HG03066 (cell line): ENCODE data around the gene RAB7B.

Experiments
- ATAC-seq: cut with Tn5 transposase; IDR thresholded peaks from one replicate; pipeline ENCODE4 v1.9.1; 2021; ENCODE audit warnings: low read depth; ENCODE audit not compliant: unreplicated experiment

RAB7B gene

GRCh38 chr1:206023695-206024094, 20.5 kb upstream of the RAB7B start, which contains the start of gene CTSE:
TSS of gene CTSE (minus strand) at chr1:206023895. CDS start at chr1:206023791, 104 bp downstream.
- no peak for ATAC-seq

DNA sequence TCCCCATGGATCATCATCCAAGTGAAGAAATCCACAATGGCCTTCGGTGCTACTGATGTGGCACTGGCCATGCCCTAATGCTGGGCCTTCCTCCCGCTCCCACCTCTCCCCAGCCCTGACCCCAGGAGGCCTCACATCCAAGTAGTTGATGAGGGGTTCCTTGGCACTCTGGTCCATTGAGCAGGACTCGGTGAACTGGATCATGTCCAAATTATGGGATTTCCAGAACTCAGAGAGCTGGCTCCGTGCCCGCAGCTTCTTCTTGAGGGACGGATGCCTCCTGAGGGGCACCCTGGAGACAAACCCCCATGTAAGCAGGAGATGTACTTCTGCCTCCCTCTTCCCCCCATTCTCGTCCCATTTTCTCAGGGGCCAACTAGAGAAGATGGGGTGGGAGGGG, 19.6 kb upstream of the RAB7B start:
- no peak for ATAC-seq

GRCh38 chr1:206021626-206022365, 18.6 kb upstream of the RAB7B start:
- ATAC-seq: no peak

GRCh38 chr1:206021008-206021625, 17.9 kb upstream of the RAB7B start:
- no peak for ATAC-seq

DNA sequence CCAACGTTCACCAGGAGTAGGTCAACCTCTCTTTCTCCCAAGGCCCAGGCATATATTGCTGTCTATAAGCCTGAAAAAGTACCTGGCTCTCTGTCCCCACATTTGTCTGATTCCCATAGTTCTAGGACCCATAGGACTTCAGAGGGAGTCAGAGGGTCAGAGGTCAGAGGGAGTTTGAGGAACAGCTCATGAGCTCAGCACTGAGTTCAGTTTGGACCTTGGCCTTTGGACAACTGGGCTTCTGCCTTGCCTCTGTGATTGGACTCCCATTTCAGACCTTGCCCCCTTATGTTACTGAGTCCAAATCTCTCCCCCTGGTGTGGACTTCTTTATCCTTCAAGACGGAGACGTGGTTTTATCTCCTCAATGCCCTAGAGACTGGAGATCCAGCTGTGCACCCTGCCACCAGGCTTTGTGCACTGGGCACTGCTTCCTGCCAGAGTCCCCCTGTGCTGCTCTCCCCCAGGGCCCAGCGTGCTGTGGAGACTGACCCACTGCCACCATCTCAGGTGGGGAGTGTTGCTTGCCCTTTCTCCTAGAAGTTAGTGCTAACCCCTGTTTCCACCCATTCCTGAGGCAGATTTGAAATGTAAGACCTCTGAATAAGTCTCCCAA, 17.3 kb upstream of the RAB7B start:
- no peak for ATAC-seq

- no peak for ATAC-seq
Measured at GRCh38 chr1:206015071-206015470, 11.9 kb upstream of the RAB7B start.

- ATAC-seq: no peak
Measured at GRCh38 chr1:206014601-206015000, 11.4 kb upstream of the RAB7B start.

GRCh38 chr1:206013026-206013795, 10.0 kb upstream of the RAB7B start:
- ATAC-seq: no peak

DNA sequence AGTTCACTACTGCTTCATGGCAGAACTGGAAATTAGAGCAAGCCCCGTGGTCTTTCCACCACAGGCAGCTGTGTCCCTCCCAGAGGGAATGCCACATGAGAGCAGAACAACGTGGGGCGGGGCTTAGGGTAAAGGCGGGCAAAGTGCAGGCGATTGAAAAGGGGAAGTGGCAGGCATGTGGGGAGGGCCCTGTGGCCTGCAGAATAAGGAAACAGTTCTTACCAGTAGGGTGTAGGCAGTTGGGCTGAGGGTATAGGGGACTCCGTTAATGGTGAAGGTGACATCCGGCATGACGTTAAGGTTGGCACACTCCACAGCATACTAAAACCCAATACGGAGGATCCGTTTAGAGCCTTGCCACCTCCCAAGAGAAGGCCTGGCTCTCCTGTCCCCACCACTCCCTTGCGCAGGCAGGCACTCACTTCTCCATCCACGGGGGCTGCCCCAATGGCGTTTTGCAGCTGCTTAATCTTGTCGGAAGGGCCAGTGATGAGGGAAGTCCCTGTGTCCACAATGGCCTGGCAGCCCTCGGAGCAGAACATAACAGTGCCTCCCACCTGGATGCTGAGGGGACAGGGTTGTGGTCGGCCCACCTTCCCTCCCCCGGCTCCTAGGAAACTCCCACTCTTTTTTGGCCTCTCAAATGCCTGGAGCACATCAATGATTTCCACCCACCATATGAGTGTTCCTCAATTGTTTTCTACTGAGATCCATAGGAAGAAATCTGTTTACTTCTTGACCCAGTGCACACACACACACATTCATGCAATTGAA, 9.1 kb upstream of the RAB7B start:
- peak; percentile 99 for ATAC-seq

GRCh38 chr1:206011057-206011456, 7.9 kb upstream of the RAB7B start:
- no peak for ATAC-seq

DNA sequence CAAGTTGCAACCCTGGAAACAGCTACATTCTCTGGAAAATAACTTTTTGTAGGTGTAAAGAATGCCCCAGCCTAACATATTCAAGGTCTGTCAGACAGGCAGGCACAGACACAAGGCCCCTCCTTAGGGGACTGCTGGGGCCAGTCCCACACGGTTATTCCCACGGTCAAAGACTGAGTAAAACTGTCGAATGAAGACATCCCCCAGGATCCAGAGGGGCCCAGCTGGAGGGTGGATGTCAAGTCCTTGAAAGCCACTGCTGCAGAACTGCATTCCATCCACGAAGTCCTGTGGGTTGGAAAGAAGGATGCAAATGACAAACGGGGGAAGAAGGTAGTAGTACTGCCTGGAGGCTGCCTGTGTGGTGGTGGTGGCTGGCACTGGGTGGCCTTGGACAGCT, 6.9 kb upstream of the RAB7B start:
- no peak for ATAC-seq

DNA sequence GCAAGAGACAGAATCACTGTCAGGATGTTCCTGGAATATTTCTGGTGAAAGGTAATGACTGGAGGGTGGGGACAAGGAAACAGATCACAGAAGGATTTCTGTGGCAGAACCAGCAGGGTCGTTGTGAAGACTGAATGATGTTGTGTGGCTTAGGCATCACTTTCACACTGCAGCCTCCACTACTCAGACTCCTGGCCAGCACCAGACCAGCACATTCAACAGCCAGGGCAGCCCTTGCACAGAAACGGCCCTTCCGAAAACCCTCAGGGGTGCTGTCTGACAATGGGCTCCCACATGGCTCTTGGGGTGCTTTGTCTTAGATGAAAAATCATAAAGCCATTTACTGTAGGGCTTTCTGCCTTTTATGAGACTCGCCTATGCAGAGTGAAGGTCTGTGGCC, 3.8 kb upstream of the RAB7B start:
- ATAC-seq: no peak

DNA sequence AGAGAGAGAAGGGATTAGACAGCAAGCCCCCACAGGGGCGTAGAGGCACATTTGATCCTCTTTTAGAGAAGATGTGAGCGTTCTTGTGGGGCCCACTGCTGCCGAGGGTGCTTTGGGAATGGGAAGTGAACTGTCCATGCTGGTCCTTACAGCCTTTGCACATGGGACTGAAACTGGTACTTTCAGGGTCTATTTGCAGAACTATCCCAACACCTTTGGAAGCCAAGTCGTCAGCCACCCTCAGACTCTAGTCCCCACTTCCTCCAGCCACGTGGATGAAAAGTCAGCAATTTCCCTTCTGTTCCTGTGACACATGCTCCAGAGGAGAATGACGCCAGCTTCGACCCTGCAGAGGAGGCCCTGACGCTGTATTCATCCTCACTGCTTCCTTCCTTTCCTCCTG, 2.6 kb upstream of the RAB7B start:
- ATAC-seq: no peak

GRCh38 chr1:206005234-206005633, 2.0 kb upstream of the RAB7B start:
- ATAC-seq: no peak

GRCh38 chr1:206004826-206005225, 1.6 kb upstream of the RAB7B start:
- no peak for ATAC-seq

GRCh38 chr1:206003854-206004800, 932 bp upstream of the RAB7B start:
- ATAC-seq: no peak

GRCh38 chr1:206002160-206002559, 1.0 kb downstream of the RAB7B start:
- no peak for ATAC-seq

- no peak for ATAC-seq
Measured at GRCh38 chr1:206001476-206001888, 1.7 kb downstream of the RAB7B start.

GRCh38 chr1:206000641-206001339, 2.4 kb downstream of the RAB7B start:
- ATAC-seq: no peak
